GM18873 (cell line): Measurements from ENCODE around the gene MAP6D1.

Experiments
- ATAC-seq: cut with Tn5 transposase; IDR thresholded peaks from one replicate; pipeline ENCODE4 v1.9.1; 2021; ENCODE audit warnings: mild to moderate bottlenecking, moderate library complexity, moderate number of reproducible peaks; ENCODE audit not compliant: unreplicated experiment, low FRiP score

Gene MAP6D1

GRCh38 chr3:183824761-183825455 is 469 bp downstream of the MAP6D1 start:
- ATAC-seq = no peak

DNA sequence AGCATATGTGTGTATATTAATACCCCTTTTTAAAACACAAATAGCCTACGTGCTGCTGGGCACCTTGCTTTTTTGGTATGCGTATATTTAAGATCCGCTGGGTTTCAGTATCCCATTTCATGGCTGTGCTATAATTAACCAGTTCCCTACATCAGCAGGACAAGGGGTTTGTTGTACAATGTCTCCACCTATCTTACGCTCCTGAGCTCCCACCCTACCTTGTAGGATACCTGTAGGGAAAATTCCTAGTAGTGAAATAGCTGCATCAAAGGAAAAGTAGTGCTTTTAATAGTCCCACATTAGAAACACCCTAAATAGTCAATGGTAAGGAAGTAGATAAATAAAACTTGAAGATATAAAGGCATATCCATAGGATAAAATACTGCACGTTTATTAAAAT is 1.4 kb downstream of the MAP6D1 start:
- no peak for ATAC-seq

- ATAC-seq = no peak
These were observed 2.7 kb downstream of the MAP6D1 start for GRCh38 chr3:183822631-183823030.

DNA sequence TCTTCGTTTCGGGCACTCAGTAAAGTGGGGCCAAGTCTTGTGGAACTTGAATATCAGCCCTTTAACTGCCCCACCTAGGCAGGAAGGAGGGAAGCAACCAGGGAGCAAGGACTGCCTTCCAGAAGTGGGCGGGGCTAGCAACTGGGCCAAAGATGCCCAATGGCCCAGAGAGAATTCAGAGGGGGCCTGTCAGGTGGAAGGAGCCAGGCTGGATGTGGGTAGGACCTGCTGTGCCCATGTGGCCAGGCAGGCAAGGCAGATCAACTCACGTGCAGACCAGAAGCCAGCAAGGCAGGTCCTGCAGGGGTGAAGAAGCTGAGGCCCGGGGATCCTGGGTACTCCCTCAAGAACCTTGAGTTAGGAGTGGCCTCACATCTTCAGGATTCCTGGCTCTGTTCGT is 5.5 kb downstream of the MAP6D1 start:
- ATAC-seq = no peak

DNA sequence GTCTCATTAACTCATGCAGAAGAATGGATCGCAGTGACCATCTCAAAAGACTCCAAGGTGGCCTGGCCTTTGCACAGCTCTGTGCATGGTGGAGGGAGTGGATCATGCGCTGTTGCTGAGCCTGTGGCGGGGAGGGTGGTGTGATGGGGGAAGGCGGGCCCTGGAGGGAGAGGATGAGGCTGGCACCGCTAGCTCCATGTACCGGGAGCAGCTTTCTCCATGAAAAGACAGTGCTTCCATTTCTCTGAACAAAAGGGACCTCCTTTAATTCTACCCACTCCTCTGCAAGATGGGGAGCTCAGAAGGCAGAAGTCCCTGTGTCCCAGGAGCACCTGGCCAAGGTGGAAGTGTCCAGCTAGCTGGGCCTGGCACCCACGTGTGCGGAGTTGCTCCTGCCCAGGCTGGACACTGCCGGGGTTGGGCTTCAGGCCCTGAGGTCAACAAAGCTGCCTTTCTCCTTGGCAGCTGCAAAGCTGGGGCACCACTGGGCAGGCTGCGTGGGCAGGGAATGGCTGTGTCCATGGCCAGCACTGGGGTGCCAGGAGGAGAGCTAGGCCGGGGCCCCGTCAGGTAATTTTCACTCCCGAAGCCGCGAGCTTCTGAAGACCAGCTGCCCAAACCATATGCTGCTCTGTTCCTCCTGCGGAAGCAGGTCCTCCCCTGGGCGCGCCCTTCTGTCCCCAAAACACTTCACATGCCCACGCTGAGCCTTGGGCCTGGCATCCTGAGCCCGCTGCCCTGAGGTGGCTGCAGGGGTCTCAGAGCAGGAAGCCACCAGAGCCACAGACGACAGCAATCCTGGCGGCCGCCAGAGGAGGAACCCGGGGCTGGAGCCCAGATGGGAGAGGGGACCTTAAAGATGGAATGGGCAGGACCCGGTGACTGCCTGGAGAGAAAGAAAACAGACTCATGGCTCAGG is 6.4 kb downstream of the MAP6D1 start:
- ATAC-seq = no peak

GRCh38 chr3:183818041-183818620 is 7.2 kb downstream of the MAP6D1 start:
- ATAC-seq = no peak

- ATAC-seq = no peak
These were observed 7.7 kb downstream of the MAP6D1 start for GRCh38 chr3:183817639-183818038.

DNA sequence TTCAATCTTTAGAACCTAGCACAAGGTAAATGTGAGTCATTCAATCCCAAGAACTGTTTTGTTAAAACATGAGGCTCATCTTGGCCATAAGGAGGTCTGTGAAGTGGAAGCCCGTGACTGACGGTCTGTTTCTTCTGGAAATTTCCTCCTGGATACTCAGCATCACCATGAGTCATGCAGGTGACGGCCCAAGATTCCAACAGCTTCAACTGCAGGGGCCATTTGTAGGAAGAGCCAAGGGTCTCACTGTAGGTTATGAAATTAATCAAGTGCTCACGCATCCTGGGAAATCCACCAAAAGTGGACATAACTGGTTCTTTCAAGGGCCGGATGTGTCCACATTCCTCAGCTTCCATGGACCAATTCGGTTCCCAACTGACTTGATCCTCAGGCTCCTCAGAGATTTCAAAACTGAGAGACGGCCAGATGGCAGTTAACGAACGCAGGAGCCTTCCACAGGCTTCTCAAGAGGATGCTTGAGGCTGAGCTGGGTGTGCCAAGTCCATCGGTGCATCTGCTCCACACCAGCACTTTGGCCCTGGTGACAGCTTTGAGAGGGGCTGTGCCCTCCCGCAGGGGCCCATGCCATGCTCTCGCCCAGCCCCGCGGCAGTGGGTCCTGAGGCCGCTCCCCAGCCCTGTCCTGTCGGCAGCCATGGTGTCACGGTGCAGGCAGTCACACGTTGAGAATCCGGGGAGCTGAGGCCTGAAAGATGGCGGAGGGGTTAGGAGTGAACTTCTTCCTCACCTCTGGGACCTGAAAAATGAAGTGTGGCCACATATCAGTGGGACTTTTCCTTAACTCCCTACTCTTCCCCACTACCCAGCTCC is 8.5 kb downstream of the MAP6D1 start:
- ATAC-seq = no peak

GRCh38 chr3:183815951-183816475 is 9.4 kb downstream of the MAP6D1 start:
- ATAC-seq = no peak

DNA sequence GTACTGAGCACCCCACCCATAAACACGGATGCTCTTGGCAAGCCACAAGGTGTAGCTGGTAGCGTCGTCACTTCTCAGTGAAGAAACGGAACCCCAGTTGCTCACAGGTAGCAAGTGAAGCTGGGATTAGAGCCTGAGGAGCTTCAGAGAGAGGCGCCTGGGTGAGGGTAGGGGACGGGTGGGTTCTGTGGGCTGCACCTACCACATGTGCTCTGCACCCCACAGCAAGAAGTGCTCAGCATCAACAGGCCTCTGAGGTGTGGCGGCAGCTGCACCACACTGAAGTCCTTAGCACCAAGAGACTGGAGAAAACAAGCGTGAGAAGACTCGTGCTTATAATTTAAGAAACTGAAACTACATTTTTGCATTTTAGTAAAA is 9.8 kb downstream of the MAP6D1 start:
- ATAC-seq = no peak

DNA sequence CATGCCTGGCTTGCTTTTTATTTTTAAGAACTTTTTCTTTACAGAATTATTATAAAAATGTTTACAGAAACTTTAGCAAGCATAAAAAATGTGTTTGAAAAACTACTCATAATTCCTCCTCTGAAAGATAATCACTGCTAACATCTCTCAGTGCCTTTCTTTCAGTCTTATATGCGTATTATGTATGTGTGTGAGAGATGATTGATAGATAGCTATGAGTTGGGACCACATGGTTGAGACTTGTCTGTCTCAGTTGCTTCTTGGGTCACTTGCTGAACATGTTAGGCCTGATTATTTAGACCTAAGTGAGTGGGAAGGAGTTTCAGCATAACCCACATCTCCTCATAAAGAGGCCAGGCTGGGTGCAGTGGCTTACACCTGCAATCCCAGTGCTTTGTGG is 11.1 kb downstream of the MAP6D1 start:
- ATAC-seq = no peak

DNA sequence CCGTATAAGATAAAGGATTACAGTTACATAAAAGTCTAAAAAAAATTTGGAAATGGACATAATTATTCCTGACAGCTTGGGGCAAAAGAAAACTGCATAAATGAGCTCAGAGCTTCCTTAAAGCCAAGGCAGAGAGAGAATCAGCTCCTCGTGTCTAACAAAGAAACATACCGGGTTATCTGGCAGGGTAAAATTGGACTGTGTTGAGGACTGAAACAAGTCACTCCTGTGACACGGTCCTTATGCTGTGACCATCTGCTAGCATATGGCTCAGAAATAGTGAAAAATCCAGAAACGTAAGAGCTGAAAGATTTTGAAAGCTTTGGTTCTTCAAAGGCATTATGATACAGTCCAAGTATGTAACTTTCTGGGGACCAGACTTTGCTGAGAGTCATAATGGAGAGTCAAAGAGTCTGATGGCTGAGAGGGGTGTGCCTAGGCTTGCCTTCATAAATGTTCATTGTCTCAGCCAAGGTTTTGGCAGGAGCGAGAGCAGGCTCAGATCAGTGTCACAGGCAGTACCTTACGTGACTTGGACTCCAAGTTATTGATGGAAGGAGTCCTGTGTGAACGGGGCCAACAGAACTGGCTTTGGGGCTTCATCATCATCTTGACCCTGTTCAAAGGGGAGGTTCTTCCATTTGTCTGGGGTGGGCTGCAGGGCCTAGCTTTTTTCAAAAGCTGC is 12.5 kb downstream of the MAP6D1 start:
- no peak for ATAC-seq

DNA sequence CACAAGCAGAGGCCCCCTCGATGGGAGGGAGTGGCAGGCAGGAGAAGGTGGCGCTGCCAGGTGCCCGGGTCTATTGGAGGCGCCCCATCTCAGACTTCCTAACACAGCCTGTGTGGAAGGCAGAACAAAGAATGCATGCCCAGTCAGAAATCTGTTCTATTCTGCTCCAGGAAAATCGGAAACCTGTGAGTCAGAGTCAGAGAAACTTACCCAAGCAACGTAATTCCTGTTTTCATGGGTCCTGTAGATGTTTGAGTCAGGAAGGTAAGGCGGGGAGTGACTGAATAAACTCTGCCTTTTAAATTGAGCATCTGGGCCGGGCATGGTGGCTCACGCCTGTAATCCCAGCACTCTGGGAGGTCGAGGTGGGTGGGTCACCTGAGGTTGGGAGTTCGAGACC is 13.7 kb downstream of the MAP6D1 start:
- ATAC-seq = no peak

GRCh38 chr3:183810643-183811594 is 14.5 kb downstream of the MAP6D1 start:
- no peak for ATAC-seq

- no peak for ATAC-seq
These were observed 16.1 kb downstream of the MAP6D1 start for GRCh38 chr3:183809270-183809669.

GRCh38 chr3:183808355-183808754 is 17.0 kb downstream of the MAP6D1 start:
- ATAC-seq = no peak

GRCh38 chr3:183807881-183808280 is 17.5 kb downstream of the MAP6D1 start:
- ATAC-seq = no peak

DNA sequence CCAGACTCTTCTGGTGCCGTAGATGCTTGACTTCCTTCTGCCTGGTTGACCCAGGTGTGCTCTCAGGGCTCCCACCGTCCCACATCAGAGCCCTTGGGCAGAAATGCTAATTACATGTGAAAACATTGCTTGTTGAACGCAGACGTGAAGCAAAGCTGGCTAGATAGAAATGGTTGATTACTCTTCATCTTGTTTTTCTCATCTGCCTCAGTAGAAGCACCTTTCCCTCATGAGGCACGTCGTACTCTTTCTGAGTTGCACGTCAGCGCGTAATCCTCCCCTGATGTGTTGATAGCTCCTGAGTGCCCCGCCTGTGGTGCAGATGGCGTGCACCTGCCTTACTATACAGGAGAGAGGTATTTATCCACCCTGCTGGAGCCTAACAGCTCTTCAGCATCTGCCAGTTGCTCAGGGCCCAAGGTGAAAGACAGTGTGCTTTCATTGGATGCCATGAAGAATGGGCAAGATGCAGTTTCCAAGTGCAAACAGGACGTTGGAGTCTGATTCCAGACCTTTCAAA is 18.1 kb downstream of the MAP6D1 start:
- ATAC-seq = no peak
